GM12872 (cell line): Measurements from ENCODE around the gene CRELD1.

Source experiments
- TF ChIP-seq, protein P1 (sequence below): IDR thresholded peaks from 3 replicates; pipeline ENCODE4 v1.5.1; 2011; ENCODE audit warnings: low read depth, mild to moderate bottlenecking, low read length, moderate library complexity; ENCODE audit not compliant: insufficient read depth

The CRELD1 gene

DNA sequence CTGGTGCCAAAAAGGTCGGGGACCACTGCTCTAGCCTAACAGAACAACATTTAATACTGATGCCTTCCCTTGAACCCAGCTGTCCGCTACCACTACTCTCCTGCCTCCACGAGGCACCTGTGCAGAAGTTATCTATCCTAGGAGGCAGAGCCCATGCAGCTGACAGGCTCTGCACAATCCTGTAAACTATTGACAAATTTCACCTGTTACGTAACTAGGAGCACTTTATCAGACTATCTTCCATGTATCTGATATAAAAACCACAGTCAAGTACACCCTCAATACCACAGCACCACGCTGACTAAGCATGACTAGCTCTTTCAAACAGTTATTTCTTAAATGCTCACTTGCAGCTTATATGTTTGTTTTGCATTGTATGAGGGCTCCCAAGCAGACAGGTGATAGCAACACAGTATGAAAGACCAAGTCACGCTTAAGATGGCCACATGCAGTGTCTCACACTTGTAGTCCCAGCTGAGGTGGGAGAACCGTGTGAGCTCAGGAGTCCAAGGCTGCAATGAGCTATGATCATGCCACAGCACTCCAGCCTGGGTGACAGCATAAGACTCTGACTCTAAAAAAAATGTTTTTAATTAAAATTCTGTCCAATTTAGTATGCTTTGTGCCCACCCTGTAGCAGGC is 21.2 kb upstream of the CRELD1 start:
- TF ChIP-seq, protein P1, sequence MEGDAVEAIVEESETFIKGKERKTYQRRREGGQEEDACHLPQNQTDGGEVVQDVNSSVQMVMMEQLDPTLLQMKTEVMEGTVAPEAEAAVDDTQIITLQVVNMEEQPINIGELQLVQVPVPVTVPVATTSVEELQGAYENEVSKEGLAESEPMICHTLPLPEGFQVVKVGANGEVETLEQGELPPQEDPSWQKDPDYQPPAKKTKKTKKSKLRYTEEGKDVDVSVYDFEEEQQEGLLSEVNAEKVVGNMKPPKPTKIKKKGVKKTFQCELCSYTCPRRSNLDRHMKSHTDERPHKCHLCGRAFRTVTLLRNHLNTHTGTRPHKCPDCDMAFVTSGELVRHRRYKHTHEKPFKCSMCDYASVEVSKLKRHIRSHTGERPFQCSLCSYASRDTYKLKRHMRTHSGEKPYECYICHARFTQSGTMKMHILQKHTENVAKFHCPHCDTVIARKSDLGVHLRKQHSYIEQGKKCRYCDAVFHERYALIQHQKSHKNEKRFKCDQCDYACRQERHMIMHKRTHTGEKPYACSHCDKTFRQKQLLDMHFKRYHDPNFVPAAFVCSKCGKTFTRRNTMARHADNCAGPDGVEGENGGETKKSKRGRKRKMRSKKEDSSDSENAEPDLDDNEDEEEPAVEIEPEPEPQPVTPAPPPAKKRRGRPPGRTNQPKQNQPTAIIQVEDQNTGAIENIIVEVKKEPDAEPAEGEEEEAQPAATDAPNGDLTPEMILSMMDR = no peak

DNA sequence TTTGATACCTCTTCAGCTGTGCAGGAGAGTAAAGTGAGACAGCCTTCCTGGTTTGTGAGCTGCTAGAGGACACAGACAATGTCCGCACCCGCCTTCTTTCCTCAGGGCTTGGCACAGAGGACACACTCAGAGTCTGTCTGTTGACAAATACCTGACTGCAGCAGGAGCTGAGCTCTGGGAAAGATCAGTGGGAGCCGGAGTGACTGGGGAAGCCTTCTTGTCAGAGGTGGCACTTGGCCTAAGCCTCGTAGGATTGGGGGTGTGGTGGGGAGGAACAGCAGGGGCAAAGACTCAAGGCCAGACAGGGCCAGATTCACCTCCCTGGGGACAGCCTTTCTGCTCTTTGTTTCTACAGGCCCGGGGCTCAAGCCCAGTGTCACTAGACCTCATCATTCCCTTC is 20.0 kb upstream of the CRELD1 start:
- TF ChIP-seq, protein P1 = no peak

DNA sequence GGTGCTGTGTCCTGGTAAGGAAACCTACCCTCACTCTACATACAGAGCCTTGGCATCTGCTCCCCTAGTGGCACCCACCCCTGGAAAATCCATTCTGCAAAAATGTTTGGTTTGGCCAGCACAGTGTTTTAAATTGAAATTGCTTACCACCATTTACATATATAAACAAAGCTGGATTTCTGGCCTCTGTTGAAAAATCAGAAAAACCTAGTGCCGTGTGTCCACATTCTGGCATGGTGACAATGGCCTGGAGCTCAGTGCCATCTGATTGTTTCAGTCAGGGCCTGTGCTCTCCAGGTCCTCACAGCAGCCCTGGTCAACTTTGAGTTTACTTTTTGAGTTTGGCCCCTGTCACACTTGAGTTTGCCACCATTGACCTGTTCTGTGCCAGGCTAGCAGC is 19.6 kb upstream of the CRELD1 start:
- TF ChIP-seq, protein P1 = no peak

DNA sequence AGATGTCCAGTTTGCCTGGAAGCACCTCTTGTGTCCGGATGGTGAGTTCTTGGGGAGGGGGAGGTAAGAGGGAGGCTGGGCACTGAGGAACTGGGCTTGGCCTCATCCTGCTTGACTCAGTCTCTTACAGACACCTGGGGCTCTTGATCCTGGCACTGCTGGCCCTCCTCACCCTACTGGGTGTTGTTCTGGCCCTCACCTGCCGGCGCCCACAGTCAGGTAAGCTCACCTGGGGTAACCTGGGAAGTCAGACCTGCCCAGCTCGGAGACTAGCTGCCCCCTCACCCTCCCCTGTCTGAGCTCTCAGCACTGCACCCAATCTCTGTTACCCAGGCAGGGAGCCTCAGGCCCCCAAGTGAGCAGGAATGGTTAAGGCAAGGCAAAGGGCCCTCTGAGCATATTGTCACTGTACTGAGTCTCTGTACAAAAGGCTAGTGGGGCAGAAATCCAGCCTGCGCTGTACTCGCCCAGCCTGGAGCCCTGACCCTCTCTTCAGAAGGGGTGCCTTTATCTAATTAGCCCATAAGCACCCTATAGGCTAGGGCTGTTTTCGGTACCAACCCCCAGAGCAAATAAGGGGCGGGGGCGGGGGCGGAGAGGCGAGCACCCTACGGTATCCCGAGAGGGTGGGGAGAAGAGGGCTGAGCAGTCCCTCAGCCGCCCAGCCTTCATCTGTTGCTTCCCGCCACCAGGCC is 18.9 kb upstream of the CRELD1 start:
- TF ChIP-seq, protein P1 = no peak

DNA sequence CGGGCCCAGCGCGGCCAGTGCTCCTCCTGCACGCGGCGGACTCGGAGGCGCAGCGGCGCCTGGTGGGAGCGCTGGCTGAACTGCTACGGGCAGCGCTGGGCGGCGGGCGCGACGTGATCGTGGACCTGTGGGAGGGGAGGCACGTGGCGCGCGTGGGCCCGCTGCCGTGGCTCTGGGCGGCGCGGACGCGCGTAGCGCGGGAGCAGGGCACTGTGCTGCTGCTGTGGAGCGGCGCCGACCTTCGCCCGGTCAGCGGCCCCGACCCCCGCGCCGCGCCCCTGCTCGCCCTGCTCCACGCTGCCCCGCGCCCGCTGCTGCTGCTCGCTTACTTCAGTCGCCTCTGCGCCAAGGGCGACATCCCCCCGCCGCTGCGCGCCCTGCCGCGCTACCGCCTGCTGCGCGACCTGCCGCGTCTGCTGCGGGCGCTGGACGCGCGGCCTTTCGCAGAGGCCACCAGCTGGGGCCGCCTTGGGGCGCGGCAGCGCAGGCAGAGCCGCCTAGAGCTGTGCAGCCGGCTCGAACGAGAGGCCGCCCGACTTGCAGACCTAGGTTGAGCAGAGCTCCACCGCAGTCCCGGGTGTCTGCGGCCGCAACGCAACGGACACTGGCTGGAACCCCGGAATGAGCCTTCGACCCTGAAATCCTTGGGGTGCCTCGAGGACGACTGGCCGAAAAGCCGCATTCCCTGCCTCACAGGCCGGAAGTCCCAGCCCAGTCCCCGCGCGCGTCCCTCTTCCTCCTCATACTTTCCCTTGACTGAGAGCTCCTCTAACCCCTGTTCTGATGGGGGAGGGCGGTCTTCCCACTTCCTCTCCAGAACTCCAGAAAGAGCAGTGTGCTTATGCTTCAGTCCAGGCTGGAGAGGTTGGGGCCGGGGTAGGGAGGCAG is 18.1 kb upstream of the CRELD1 start:
- TF ChIP-seq, protein P1 = no peak

DNA sequence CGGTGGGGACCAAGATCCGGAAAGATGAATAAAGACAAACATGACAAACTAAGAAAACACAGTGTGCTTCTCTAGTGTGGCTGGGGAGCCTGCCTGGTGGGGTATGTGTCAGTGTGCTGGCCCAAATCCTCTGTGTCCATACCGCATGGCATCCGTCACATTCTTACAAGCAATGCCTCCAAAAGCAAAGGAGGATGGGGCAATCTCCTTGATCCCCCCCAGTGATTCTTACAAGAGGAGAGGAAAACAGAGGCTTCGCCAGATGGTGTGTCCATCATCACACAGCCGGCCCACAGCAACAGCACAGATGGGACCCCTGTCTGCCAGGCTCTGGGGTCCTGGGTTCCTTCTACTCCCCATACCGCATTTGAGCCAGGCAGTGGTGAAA is 17.3 kb upstream of the CRELD1 start:
- TF ChIP-seq, protein P1 = no peak
